ENCODE measurements around the gene DCUN1D3. TPM values are rescaled to one million over a fixed set of nuclear protein-coding genes. Genes with fewer than 3 reads are reported as not detected.

DCUN1D3 gene
- total RNA-seq, 1 experiment from 2014 or later = 16.4 TPM

GRCh38 chr16:20811889-20812439 lies 88.2 kb downstream of the DCUN1D3 start:
- H3K4me2 ChIP-seq (ENCODE audit: low read length) = no peak overlapping the region
- H3K4me1 ChIP-seq (ENCODE audit: control insufficient read depth in 1 of 2, insufficient read depth in 2 of 2, low read length in 2 of 2) = peaks cover 8 to 11% of the 10 kb centered on the region in 2 experiments
- peaks cover 11% of the 10 kb centered on the region for H3K79me2 ChIP-seq (ENCODE audit: insufficient read depth, low read length)
- ChIA-PET POLR2A (no interaction called here), CTCF (no interaction called here), RAD21 (ENCODE audit: low non-redundant PET in 1 of 2, low total read pairs in 2 of 2, uncharacterized antibody in 2 of 2, unreplicated experiment in 2 of 2) (no interaction called here)
- no peaks in the 10 kb centered on the region for H3K27me3 ChIP-seq (ENCODE audit: insufficient read depth, low read length)
- H3K9me2 ChIP-seq (ENCODE audit: insufficient read depth) = no peaks in the 10 kb centered on the region
- H3K9me3 ChIP-seq (ENCODE audit: control insufficient read depth in 1 of 2, insufficient read depth in 1 of 2, low read depth in 1 of 2, low read length in 2 of 2) = no peaks in the 10 kb centered on the region
- no peak overlapping the region for H2AFZ ChIP-seq (ENCODE audit: low read depth, low read length, poor library complexity, severe bottlenecking)
- ATAC-seq (no peak), DNase-seq (ENCODE audit: low read depth, low spot score) (no peak)
- H3K36me3 ChIP-seq (ENCODE audit: control insufficient read depth in 1 of 2, insufficient read depth in 2 of 2, low read length in 2 of 2) = peaks cover 2 to 4% of the 10 kb centered on the region in 2 experiments; a peak in 1 of 4 replicates
- no peak overlapping the region for H3K27ac ChIP-seq (ENCODE audit: low read depth, low read length)
- no peaks in the 10 kb centered on the region for H4K20me1 ChIP-seq (ENCODE audit: insufficient read depth)
- BruUV-seq (replicated peaks) = no TSS peak
- no peak overlapping the region for H3K9ac ChIP-seq (ENCODE audit: low read length)
- intact Hi-C loops (cut with micrococcal nuclease) = no loop called here
- H3K4me3 ChIP-seq (replicated peaks in 1 of 2; ENCODE audit: low read depth in 1 of 2, low read length in 2 of 2) = no peak overlapping the region
- TF ChIP-seq EGR1 (IDR thresholded peaks at IDR 0.05; ENCODE audit: low read depth) (no peak), YY1 (IDR thresholded peaks at IDR 0.05; ENCODE audit: extremely low read depth, insufficient replicate concordance, low read depth, low read length) (no peak), TCF7L2 (IDR thresholded peaks at IDR 0.05; ENCODE audit: borderline replicate concordance, extremely low read depth, insufficient read depth, insufficient read length) (no peak), RAD21 (IDR thresholded peaks at IDR 0.05; ENCODE audit: low read depth) (no peak), ELF1 (IDR thresholded peaks at IDR 0.05; ENCODE audit: borderline replicate concordance, low read depth) (no peak), FOSL1 (IDR thresholded peaks at IDR 0.05; ENCODE audit: low read depth) (no peak), EZH2phosphoT487 (IDR thresholded peaks at IDR 0.05; ENCODE audit: borderline replicate concordance) (no peak), JUND (IDR thresholded peaks at IDR 0.05) (no peak), CBX3 (IDR thresholded peaks at IDR 0.05; ENCODE audit: low read depth) (no peak), MAX (IDR thresholded peaks at IDR 0.05) (no peak), ZNF274 (IDR thresholded peaks at IDR 0.05; ENCODE audit: low read depth, low read length) (no peak), POLR2AphosphoS5 (IDR thresholded peaks at IDR 0.05; ENCODE audit: low read depth, low read length) (no peak), CEBPB (IDR thresholded peaks at IDR 0.05; ENCODE audit: low read depth) (no peak), SIN3A (IDR thresholded peaks at IDR 0.05; ENCODE audit: low read depth) (no peak), ZBTB33 (IDR thresholded peaks at IDR 0.05; ENCODE audit: extremely low read depth, insufficient replicate concordance, low read length) (no peak), SRF (IDR thresholded peaks at IDR 0.05; ENCODE audit: low read depth) (no peak)
- TF ChIP-seq, protein P1, sequence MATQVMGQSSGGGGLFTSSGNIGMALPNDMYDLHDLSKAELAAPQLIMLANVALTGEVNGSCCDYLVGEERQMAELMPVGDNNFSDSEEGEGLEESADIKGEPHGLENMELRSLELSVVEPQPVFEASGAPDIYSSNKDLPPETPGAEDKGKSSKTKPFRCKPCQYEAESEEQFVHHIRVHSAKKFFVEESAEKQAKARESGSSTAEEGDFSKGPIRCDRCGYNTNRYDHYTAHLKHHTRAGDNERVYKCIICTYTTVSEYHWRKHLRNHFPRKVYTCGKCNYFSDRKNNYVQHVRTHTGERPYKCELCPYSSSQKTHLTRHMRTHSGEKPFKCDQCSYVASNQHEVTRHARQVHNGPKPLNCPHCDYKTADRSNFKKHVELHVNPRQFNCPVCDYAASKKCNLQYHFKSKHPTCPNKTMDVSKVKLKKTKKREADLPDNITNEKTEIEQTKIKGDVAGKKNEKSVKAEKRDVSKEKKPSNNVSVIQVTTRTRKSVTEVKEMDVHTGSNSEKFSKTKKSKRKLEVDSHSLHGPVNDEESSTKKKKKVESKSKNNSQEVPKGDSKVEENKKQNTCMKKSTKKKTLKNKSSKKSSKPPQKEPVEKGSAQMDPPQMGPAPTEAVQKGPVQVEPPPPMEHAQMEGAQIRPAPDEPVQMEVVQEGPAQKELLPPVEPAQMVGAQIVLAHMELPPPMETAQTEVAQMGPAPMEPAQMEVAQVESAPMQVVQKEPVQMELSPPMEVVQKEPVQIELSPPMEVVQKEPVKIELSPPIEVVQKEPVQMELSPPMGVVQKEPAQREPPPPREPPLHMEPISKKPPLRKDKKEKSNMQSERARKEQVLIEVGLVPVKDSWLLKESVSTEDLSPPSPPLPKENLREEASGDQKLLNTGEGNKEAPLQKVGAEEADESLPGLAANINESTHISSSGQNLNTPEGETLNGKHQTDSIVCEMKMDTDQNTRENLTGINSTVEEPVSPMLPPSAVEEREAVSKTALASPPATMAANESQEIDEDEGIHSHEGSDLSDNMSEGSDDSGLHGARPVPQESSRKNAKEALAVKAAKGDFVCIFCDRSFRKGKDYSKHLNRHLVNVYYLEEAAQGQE (IDR thresholded peaks at IDR 0.05; ENCODE audit: low read depth) = no peak
- TF ChIP-seq, protein P2, sequence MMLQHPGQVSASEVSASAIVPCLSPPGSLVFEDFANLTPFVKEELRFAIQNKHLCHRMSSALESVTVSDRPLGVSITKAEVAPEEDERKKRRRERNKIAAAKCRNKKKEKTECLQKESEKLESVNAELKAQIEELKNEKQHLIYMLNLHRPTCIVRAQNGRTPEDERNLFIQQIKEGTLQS (IDR thresholded peaks at IDR 0.05) = no peak
